Measurements from ENCODE around the gene NCLN. TPM values are rescaled to one million over a fixed set of nuclear protein-coding genes. Genes with fewer than 3 reads are reported as not detected.

The NCLN gene
- polyA plus RNA-seq, 3 donors: 28.6 to 60.9 (median 34.5) TPM

DNA sequence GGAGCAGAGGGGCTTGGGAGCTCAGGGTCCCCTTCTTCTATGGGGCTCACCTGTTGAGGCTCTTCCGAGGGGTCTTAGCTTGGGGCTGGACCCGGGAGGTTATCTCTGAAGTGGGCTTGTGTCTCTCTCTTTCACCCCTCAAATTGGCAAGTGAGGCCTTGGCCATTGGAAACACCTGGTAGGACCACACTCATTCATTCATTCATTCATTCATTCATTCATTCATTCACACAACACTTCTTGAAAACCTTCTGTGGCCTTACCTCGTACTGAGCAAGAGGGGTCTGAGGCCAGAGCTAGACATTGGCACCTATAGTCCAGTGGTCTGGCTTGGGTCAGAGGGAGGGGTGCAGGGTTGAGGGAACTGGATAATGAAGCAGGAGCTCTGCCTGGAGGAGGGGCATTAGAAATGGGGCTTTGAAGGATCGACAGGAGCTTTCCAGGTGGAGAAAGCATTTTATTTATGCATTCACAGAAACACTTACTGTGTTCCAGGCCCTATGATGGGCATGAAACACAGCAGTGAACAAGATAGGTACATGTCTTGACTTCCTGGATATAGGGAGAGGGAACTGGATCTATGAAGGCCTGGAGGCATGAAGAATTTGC, 44.3 kb downstream of the NCLN start:
- H3K9ac ChIP-seq (ENCODE audit: insufficient read depth, low read length, poor library complexity, severe bottlenecking): no peak overlapping the region
- no peaks in the 10 kb centered on the region for H3K4me1 Mint-ChIP-seq
- no peak overlapping the region for H3K27ac Mint-ChIP-seq
- H3K79me2 ChIP-seq (ENCODE audit: insufficient read depth, low read length): no peaks in the 10 kb centered on the region
- no peak for DNase-seq
- H3K27me3 Mint-ChIP-seq (ENCODE audit: low read depth in 3 of 3): peaks cover 8 to 44% (median 34%) of the 10 kb centered on the region in 3 donors
- H2AFZ ChIP-seq (ENCODE audit: insufficient read depth, low read depth, low read length, poor library complexity, severe bottlenecking): no peak overlapping the region
- H3K9me3 ChIP-seq (replicated peaks in 1 of 2; ENCODE audit: control insufficient read depth in 1 of 2, insufficient read depth in 1 of 2, low read length in 2 of 2): peaks cover 0 to 5% of the 10 kb centered on the region in 2 donors
- no peak overlapping the region for H3K4me3 ChIP-seq (replicated peaks in 1 of 3; ENCODE audit: low read depth in 2 of 3, low read length in 3 of 3)
- no peak overlapping the region for H3K4me2 ChIP-seq (replicated peaks; ENCODE audit: extremely low read depth, low read length, poor library complexity, severe bottlenecking)
- peaks cover 0 to 11% (median 3%) of the 10 kb centered on the region in 7 donors for H3K9me3 Mint-ChIP-seq
- no peaks in the 10 kb centered on the region for H3K36me3 ChIP-seq (replicated peaks in 1 of 2; ENCODE audit: control insufficient read depth in 1 of 2, insufficient read depth in 2 of 2, low read length in 2 of 2)
- 100% methylated on average over 1 of the region's 4 CpGs for WGBS (ENCODE audit: insufficient coverage)
- no peaks in the 10 kb centered on the region for H3K4me1 ChIP-seq (ENCODE audit: control insufficient read depth in 1 of 2, insufficient read depth in 2 of 2, low read length in 2 of 2)
- TF ChIP-seq CTCF (IDR thresholded peaks at IDR 0.05): no peak
- peak overlapping the region in 1 of 2 donors; percentile 43 for H3K4me3 Mint-ChIP-seq
- H3K27me3 ChIP-seq (ENCODE audit: control insufficient read depth in 2 of 2, insufficient read depth in 2 of 2, low read length in 2 of 2): peaks cover 9 to 53% of the 10 kb centered on the region in 2 donors
- no peaks in the 10 kb centered on the region for H4K20me1 ChIP-seq (ENCODE audit: insufficient read depth, low read length)
- no peak overlapping the region for H3K27ac ChIP-seq (ENCODE audit: low read depth in 1 of 2, low read length in 2 of 2)
- intact Hi-C loops (cut with micrococcal nuclease): no loop called here
- H3K36me3 Mint-ChIP-seq: no peaks in the 10 kb centered on the region

- no peaks in the 10 kb centered on the region for H4K20me1 ChIP-seq (ENCODE audit: insufficient read depth, low read length)
- TF ChIP-seq CTCF (IDR thresholded peaks at IDR 0.05): no peak
- no peaks in the 10 kb centered on the region for H3K4me1 Mint-ChIP-seq
- H3K79me2 ChIP-seq (ENCODE audit: insufficient read depth, low read length): no peaks in the 10 kb centered on the region
- no peak overlapping the region for H3K27ac Mint-ChIP-seq
- no peak for DNase-seq
- H3K27me3 Mint-ChIP-seq (ENCODE audit: low read depth in 3 of 3): peaks cover 9 to 36% (median 27%) of the 10 kb centered on the region in 3 donors
- H3K36me3 Mint-ChIP-seq: no peaks in the 10 kb centered on the region
- H3K9me3 ChIP-seq (replicated peaks in 1 of 2; ENCODE audit: control insufficient read depth in 1 of 2, insufficient read depth in 1 of 2, low read length in 2 of 2): no peaks in the 10 kb centered on the region
- no peak overlapping the region for H2AFZ ChIP-seq (ENCODE audit: insufficient read depth, low read depth, low read length, poor library complexity, severe bottlenecking)
- no peaks in the 10 kb centered on the region for H3K4me1 ChIP-seq (ENCODE audit: control insufficient read depth in 1 of 2, insufficient read depth in 2 of 2, low read length in 2 of 2)
- H3K27ac ChIP-seq (ENCODE audit: low read depth in 1 of 2, low read length in 2 of 2): no peak overlapping the region
- H3K4me3 Mint-ChIP-seq: no peak overlapping the region
- no peaks in the 10 kb centered on the region for H3K36me3 ChIP-seq (replicated peaks in 1 of 2; ENCODE audit: control insufficient read depth in 1 of 2, insufficient read depth in 2 of 2, low read length in 2 of 2)
- 100% methylated on average over 1 of the region's 1 CpG for WGBS (ENCODE audit: insufficient coverage)
- peaks cover 7 to 42% of the 10 kb centered on the region in 2 donors for H3K27me3 ChIP-seq (ENCODE audit: control insufficient read depth in 2 of 2, insufficient read depth in 2 of 2, low read length in 2 of 2)
- H3K9ac ChIP-seq (ENCODE audit: insufficient read depth, low read length, poor library complexity, severe bottlenecking): no peak overlapping the region
- H3K9me3 Mint-ChIP-seq: peaks cover 0 to 8% (median 3%) of the 10 kb centered on the region in 7 donors
- H3K4me2 ChIP-seq (replicated peaks; ENCODE audit: extremely low read depth, low read length, poor library complexity, severe bottlenecking): no peak overlapping the region
- intact Hi-C loops (cut with micrococcal nuclease): no loop called here
- no peak overlapping the region for H3K4me3 ChIP-seq (replicated peaks in 1 of 3; ENCODE audit: low read depth in 2 of 3, low read length in 3 of 3)
Observed at GRCh38 chr19:3231288-3231687, 45.6 kb downstream of the NCLN start.

All from CD14-positive monocyte (primary cell).